AG20443 (cell line): Measurements from ENCODE around the gene KCTD2.
"Not testable (repeated sequence)": the region's sequence is repeated elsewhere in the genome, so short reads cannot be mapped to it uniquely, and the experiment has no call there.

Source experiments
- DNase-seq: peaks from one replicate; pipeline ENCODE4 v3.0.0; 2012; ENCODE audit warnings: low spot score, mixed read lengths

Gene KCTD2

GRCh38 chr17:75020331-75021110 is 26.5 kb upstream of the KCTD2 start:
- no peak for DNase-seq

GRCh38 chr17:75024686-75025397 is 22.2 kb upstream of the KCTD2 start:
- no peak for DNase-seq

GRCh38 chr17:75025398-75025734 is 21.7 kb upstream of the KCTD2 start:
- DNase-seq, result not testable (repeated sequence)

GRCh38 chr17:75026650-75027049 is 20.4 kb upstream of the KCTD2 start:
- DNase-seq, result not testable (repeated sequence)

GRCh38 chr17:75030161-75030560 is 16.9 kb upstream of the KCTD2 start:
- DNase-seq, result no peak

- peak; percentile 91 for DNase-seq
Observed at GRCh38 chr17:75031972-75032719, 14.9 kb upstream of the KCTD2 start.

- DNase-seq, result no peak
Observed at GRCh38 chr17:75032720-75033280, 14.2 kb upstream of the KCTD2 start.

GRCh38 chr17:75033346-75034235 is 13.4 kb upstream of the KCTD2 start:
- peak; percentile 85 for DNase-seq

GRCh38 chr17:75034236-75034908 is 12.7 kb upstream of the KCTD2 start:
- DNase-seq, result peak; percentile 69

GRCh38 chr17:75036643-75037268 is 10.3 kb upstream of the KCTD2 start:
- peak; percentile 89 for DNase-seq

- no peak for DNase-seq
Observed at GRCh38 chr17:75039238-75039637, 7.8 kb upstream of the KCTD2 start.

- no peak for DNase-seq
Observed at GRCh38 chr17:75041656-75042280, 5.3 kb upstream of the KCTD2 start.

- not testable (repeated sequence) for DNase-seq
Observed at GRCh38 chr17:75043789-75044188, 3.2 kb upstream of the KCTD2 start.

GRCh38 chr17:75044716-75045115 is 2.3 kb upstream of the KCTD2 start:
- no peak for DNase-seq

GRCh38 chr17:75045946-75046406 is 1.0 kb upstream of the KCTD2 start:
- not testable (repeated sequence) for DNase-seq

GRCh38 chr17:75047398-75048098 is 523 bp downstream of the KCTD2 start:
- no peak for DNase-seq

GRCh38 chr17:75048249-75048878 is 1.3 kb downstream of the KCTD2 start:
- peak; percentile 33 for DNase-seq

- DNase-seq, result no peak
Observed at GRCh38 chr17:75049057-75049456, 2.0 kb downstream of the KCTD2 start.

- no peak for DNase-seq
Observed at GRCh38 chr17:75049706-75050105, 2.7 kb downstream of the KCTD2 start.
